ENCODE data around the gene CHST13.

DNA sequence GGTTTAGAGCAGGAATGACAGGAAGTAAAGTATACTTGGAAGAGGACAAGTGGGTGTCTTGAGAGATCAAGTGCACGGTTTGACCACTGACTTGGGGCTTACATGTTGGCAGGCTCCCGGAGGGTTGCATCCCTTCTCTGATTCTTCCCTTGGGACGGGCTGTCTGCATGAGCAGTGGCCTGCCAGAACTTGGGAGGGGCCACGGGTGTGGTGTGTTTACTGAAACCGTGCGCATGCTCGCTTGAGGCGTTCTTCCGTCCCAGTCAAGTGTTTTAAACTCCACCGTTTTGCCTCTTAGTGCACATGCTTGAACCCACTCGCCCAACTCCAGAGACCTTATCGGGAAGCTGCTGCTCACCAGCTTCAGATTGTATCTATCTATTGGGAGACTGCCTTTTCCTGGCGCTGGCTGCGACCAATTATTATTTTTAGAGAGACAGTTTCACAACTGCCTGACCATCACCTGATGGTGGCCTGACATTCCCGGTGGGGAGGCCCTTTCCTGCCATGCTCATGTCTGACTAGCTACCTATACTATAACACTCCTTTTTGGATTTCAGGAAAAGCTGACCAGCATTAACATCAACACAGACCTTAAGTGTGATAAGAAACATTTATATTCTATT lies 49.6 kb downstream of the CHST13 start:
- TF ChIP-seq, protein P1, sequence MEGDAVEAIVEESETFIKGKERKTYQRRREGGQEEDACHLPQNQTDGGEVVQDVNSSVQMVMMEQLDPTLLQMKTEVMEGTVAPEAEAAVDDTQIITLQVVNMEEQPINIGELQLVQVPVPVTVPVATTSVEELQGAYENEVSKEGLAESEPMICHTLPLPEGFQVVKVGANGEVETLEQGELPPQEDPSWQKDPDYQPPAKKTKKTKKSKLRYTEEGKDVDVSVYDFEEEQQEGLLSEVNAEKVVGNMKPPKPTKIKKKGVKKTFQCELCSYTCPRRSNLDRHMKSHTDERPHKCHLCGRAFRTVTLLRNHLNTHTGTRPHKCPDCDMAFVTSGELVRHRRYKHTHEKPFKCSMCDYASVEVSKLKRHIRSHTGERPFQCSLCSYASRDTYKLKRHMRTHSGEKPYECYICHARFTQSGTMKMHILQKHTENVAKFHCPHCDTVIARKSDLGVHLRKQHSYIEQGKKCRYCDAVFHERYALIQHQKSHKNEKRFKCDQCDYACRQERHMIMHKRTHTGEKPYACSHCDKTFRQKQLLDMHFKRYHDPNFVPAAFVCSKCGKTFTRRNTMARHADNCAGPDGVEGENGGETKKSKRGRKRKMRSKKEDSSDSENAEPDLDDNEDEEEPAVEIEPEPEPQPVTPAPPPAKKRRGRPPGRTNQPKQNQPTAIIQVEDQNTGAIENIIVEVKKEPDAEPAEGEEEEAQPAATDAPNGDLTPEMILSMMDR (conservative IDR thresholded peaks at IDR 0.05 in 1 of 2, IDR thresholded peaks at IDR 0.05 in 1 of 2; ENCODE audit: extremely low read depth in 1 of 2, insufficient read depth in 1 of 2, low read depth in 1 of 2, low read length in 2 of 2): no peak
- no peak for TF ChIP-seq EZH2 (IDR thresholded peaks at IDR 0.05; ENCODE audit: borderline replicate concordance, low read length)
